GM19397 (cell line): ENCODE measurements around the gene SNX4.

ENCODE experiments used
- ATAC-seq: cut with Tn5 transposase; IDR thresholded peaks from one replicate; pipeline ENCODE4 v1.9.1; 2021; ENCODE audit warnings: mild to moderate bottlenecking, moderate library complexity; ENCODE audit not compliant: unreplicated experiment

SNX4 gene

DNA sequence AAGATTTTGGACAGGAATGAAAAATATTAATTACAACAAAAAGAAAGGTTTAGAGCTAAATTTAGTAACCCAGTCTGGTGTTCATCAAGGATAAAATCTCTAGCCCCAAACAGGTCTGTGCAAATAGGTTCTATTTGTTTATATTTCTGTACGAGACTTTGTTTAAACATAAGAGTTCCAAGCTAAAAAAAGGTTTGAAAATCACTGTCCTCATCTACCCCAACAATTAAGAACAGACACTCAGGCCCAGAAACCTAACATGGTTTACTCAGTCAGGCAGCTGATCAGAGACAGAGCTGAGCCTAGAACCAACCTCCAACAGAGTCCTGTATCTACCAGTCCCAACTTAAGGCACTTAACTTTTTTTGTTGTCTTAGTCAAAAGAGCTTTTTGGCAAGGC is 49.3 kb downstream of the SNX4 start:
- ATAC-seq = no peak

- no peak for ATAC-seq
Measured at GRCh38 chr3:125462722-125463299, 57.2 kb downstream of the SNX4 start.

DNA sequence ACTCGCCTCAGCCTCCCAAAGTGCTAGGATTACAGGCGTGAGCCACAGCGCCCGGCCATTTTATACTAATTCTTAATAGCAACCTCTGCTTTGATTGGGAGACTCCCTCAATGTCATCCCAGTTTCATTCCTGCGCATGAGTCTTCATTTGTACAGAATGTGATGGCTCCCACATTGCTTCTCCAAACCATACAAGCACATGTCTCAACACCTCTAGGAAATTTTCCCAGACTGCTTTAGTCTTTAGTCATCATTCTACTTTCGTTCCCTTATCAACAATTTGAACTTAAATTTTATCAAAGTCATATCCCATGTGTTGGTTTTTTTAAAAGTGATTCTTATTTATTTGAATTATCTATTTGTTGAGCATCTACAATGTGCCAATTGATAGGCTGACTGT is 58.1 kb downstream of the SNX4 start:
- ATAC-seq = no peak

DNA sequence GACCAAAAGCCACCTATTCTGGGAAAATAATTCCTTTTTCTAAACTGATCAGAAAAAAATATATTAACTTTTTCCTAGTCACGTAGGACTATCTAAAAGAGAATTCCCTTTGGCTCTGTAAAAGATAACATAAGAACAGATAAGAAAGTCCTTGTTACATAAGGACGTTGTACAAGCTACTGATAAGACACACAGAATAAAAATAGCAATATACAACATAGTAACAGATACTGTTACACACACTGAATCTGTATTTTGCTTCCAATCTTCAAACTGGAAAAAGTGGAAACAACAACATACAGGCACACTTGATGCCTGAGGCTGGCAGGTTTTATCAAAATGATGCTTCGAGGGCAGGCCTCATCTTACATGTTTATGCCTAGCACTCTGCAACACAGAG is 59.8 kb downstream of the SNX4 start:
- ATAC-seq = no peak

GRCh38 chr3:125443923-125444322 is 76.1 kb downstream of the SNX4 start:
- ATAC-seq = no peak

GRCh38 chr3:125442506-125442905 is 77.5 kb downstream of the SNX4 start:
- ATAC-seq = no peak

- no peak for ATAC-seq
Measured at GRCh38 chr3:125440970-125441369, 79.0 kb downstream of the SNX4 start.

- no peak for ATAC-seq
Measured at GRCh38 chr3:125440559-125440955, 79.4 kb downstream of the SNX4 start.

DNA sequence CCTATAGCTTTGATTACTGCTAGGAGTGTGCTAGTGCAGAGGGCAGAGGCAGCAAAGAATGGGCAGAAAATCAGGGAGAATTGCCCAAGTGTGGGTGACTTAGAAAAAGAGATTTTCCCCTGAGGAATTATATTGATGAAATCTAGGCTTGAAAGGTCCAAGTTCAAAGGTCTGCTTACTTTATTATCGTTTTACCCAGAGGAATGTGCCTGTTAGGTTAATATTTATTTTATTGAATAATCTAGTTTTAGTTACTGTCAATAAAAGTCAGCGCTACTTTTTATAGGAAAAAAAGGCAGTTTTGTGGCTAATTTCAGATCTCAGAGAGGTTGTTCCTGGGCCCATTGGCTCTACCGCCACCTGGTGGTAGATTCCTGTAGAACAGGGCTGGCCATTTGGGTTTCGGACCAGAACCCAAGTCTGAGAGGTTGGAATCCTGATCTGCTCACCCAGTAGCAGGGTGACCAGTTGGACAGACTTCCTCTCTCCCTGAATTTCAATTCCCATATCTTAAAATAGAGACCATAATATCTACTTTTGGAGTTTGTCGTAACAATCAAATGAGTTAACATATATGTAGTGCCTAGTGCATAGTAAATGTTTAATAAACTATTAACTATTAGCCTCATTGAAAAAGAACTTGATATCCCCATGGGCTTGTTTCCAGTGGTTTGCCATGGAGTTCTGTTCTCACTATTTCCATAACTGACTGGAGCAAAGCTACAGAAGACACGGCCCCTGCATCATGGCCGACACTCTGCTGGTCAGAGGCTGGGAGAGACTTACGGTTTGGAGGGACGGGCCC is 82.2 kb downstream of the SNX4 start:
- no peak for ATAC-seq

DNA sequence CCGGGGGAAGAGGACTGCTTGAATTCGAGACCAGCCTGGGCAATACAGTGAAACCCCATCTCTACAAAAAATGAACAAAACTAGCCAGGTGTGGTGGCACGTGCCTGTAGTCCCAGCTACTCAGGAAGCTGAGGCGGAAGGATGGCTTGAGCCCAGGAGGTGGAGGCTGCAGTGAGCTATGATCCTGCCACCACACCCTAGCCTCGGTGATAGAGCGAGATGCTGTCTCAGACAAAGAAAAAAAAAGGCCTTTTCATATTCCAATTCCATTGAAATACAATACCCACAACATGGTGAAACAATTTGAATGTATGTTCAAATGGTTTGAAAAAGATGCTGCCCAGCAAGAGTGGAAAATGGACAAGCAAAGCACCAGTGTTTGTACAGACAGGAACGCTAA is 83.1 kb downstream of the SNX4 start:
- ATAC-seq = no peak

DNA sequence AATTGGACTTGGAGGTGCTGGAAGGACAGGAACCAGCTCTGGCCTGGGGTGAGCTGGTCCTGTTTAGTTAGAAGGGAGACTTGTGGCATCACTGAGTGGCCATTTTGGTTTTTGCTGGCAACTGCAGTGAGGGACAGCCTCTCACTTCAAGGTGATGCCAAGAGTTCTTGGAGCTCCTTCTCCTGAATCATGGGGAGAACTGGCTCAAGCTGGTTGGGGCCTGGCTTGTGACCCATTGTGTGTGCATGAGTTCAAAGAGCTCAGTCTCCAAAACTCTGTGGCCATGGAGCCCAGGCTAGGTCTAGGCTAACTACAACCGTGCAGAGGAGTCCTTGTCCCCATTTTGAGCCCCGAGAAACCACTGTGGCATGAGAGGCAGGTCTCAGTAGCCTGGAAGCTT is 84.8 kb downstream of the SNX4 start:
- no peak for ATAC-seq

GRCh38 chr3:125434582-125435011 is 85.4 kb downstream of the SNX4 start:
- no peak for ATAC-seq

GRCh38 chr3:125433611-125434041 is 86.4 kb downstream of the SNX4 start:
- ATAC-seq = no peak

GRCh38 chr3:125433091-125433534 is 86.9 kb downstream of the SNX4 start:
- ATAC-seq = no peak

- ATAC-seq = no peak
Measured at GRCh38 chr3:125431912-125432790, 87.9 kb downstream of the SNX4 start.

GRCh38 chr3:125431391-125431790 is 88.6 kb downstream of the SNX4 start:
- ATAC-seq = no peak

- no peak for ATAC-seq
Measured at GRCh38 chr3:125428216-125428830, 91.7 kb downstream of the SNX4 start.

GRCh38 chr3:125418306-125418705 is 101.7 kb downstream of the SNX4 start:
- no peak for ATAC-seq

DNA sequence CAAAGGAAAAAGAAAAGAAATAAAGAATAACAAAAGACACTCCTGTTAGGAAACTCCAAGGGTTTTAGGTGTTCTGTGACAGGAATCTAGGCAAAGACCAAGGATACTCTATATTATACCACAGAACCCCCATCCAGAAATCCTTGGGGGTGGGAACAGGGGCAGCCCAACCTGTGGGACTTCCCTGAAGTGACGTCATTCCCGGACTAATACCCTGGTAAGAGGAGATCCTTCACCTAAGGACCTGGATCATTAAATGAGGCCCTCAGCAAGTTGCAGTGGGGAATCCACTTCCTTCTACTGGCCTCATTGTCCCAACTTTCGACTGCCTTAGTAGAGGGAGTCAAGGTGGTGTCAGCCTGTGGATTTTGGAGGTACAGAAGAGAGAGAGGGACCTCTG is 103.8 kb downstream of the SNX4 start:
- ATAC-seq = no peak

- ATAC-seq = no peak
Measured at GRCh38 chr3:125414669-125415068, 105.3 kb downstream of the SNX4 start.

DNA sequence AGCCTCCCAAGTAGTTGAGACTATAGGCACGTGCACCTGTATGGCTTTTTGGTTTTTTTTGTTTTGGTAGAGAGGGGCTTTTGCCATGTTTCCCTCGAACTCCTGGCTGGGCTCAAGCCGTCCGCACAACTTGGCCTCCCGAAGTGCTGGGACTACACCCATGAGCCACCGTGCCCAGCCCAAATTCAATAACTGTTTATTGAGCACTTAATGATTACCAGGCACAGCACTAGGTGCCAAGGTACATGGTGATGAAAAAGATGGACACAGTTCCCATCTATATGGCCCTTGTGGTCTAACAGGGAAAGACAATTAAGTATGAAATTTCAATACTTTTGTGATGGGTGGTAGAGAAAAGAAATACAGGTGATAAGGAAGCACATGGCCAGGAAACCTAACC is 109.1 kb downstream of the SNX4 start:
- no peak for ATAC-seq
